AG04450 (cell line): ENCODE results near the gene BDP1. TPM values are rescaled to one million over a fixed set of nuclear protein-coding genes. Genes with fewer than 3 reads are reported as not detected.
A peak's percentile ranks its signal among the peaks of the same experiment; 100 is the strongest.
"Not testable (repeated sequence)": the region's sequence is repeated elsewhere in the genome, so short reads cannot be mapped to it uniquely, and the experiment has no call there.

ENCODE experiments used
- CTCF ChIA-PET: fragments of 300-600, 350-600 bp; formaldehyde crosslinking; extraction: SDS; loops from one replicate; lab custom pipeline; 2022; ENCODE audit warnings: antibody characterized with exemption, inconsistent platforms; lab: Charles Lee
- POLR2A ChIA-PET: fragments of 350-600 bp; formaldehyde crosslinking; extraction: SDS; loops from one replicate; lab custom pipeline; 2021; ENCODE audit warnings: antibody characterized with exemption, inconsistent platforms; lab: Yijun Ruan, JAX
- DNase-seq: peaks from one replicate; pipeline ENCODE4 v3.0.0-alpha.2; 2011; ENCODE audit warnings: low read depth, low spot score
- H3K27ac ChIP-seq: one replicate; pipeline ENCODE4 v1.5.1; 2012; ENCODE audit warnings: low read depth, low read length, control low read depth
- H3K27me3 ChIP-seq: one replicate; pipeline ENCODE4 v1.6.0; 2012; ENCODE audit warnings: low read length; ENCODE audit not compliant: control insufficient read depth, insufficient read depth
- H3K4me3 ChIP-seq: 2 replicates; pipeline ENCODE4 v1.5.1; 2011; ENCODE audit warnings: mild to moderate bottlenecking, low read depth, low read length, control low read depth
- H3K9me3 ChIP-seq: 2 replicates; pipeline ENCODE4 v1.5.1; 2012; ENCODE audit warnings: low read length; ENCODE audit not compliant: control insufficient read depth, insufficient read depth
- CTCF ChIP-seq: IDR thresholded peaks from 2 replicates; pipeline ENCODE4 v1.5.1; 2011; ENCODE audit warnings: low read depth, low read length, control low read depth, inconsistent platforms
- polyA plus RNA-seq: library from polyadenylated mRNA; depleted of rRNA; stranded (reverse); fragments of >200 nt; gene quantifications from 2 replicates; pipeline ENCODE4 v1.2.3, GENCODE V29; 2011

The BDP1 gene
- polyA plus RNA-seq, 1 experiment, result 14.4 TPM

- H3K27ac ChIP-seq, H3K4me3 ChIP-seq, POLR2A ChIA-PET, DNase-seq, CTCF ChIA-PET, H3K9me3 ChIP-seq: not testable (repeated sequence)
- H3K27me3 ChIP-seq, result peaks cover 15% of the 10 kb centered on the region
Observed at GRCh38 chr5:71441564-71441963, 13.9 kb upstream of the BDP1 start.

- CTCF ChIA-PET, result not testable (repeated sequence)
Observed at GRCh38 chr5:71443891-71444290, 11.6 kb upstream of the BDP1 start.

GRCh38 chr5:71445015-71445414, 10.4 kb upstream of the BDP1 start:
- H3K27me3 ChIP-seq, result peaks cover 24% of the 10 kb centered on the region
- POLR2A ChIA-PET, CTCF ChIA-PET, H3K9me3 ChIP-seq, DNase-seq, H3K4me3 ChIP-seq, H3K27ac ChIP-seq: not testable (repeated sequence)

More at GRCh38 chr5:71443891-71444290, 11.6 kb upstream of the BDP1 start:
- POLR2A ChIA-PET, DNase-seq, H3K4me3 ChIP-seq, H3K9me3 ChIP-seq, H3K27ac ChIP-seq: not testable (repeated sequence)
- peaks cover 22% of the 10 kb centered on the region for H3K27me3 ChIP-seq

GRCh38 chr5:71445523-71446152, 9.8 kb upstream of the BDP1 start:
- H3K4me3 ChIP-seq, POLR2A ChIA-PET, H3K27ac ChIP-seq, H3K9me3 ChIP-seq, CTCF ChIA-PET, DNase-seq: not testable (repeated sequence)
- peaks cover 29% of the 10 kb centered on the region for H3K27me3 ChIP-seq

- H3K27ac ChIP-seq, DNase-seq, CTCF ChIA-PET, H3K4me3 ChIP-seq, POLR2A ChIA-PET, H3K9me3 ChIP-seq: not testable (repeated sequence)
- peaks cover 29% of the 10 kb centered on the region for H3K27me3 ChIP-seq
Observed at GRCh38 chr5:71446540-71447216, 8.8 kb upstream of the BDP1 start.

- DNase-seq, H3K4me3 ChIP-seq, POLR2A ChIA-PET, H3K27ac ChIP-seq, H3K9me3 ChIP-seq: not testable (repeated sequence)
- peaks cover 29% of the 10 kb centered on the region for H3K27me3 ChIP-seq
- CTCF ChIA-PET, result interaction anchor here (1.3 kb wide), 1 partner anchor 311 kb away, joined by 4 read pairs; no protein-coding TSS in a partner anchor
- peak; percentile 44 for TF ChIP-seq CTCF
Observed at GRCh38 chr5:71447218-71447808, 8.1 kb upstream of the BDP1 start.

- TF ChIP-seq CTCF, result no peak
- Histone ChIP-seq H3K4me3 (no peak overlapping the region), H3K9me3 (no peaks in the 10 kb centered on the region; the same call in 1 of the 2 replicates), H3K27me3 (peaks cover 10% of the 10 kb centered on the region), H3K27ac (no peak overlapping the region)
- POLR2A ChIA-PET, result no interaction called here
- CTCF ChIA-PET, result no interaction called here
- no peak for DNase-seq
Observed at GRCh38 chr5:71452876-71453275, 2.6 kb upstream of the BDP1 start.
